COLO668 (cell line): Measurements from ENCODE around the gene IMMP2L.
"Not testable (repeated sequence)": the region's sequence is repeated elsewhere in the genome, so short reads cannot be mapped to it uniquely, and the experiment has no call there.

Source experiments
- DNase-seq: peaks from one replicate; lab custom pipeline; 2025; ENCODE audit not compliant: unreplicated experiment; lab: John Stamatoyannopoulos, UW

Gene IMMP2L

GRCh38 chr7:111510584-111511378, 51.5 kb downstream of the IMMP2L start:
- DNase-seq = no peak

DNA sequence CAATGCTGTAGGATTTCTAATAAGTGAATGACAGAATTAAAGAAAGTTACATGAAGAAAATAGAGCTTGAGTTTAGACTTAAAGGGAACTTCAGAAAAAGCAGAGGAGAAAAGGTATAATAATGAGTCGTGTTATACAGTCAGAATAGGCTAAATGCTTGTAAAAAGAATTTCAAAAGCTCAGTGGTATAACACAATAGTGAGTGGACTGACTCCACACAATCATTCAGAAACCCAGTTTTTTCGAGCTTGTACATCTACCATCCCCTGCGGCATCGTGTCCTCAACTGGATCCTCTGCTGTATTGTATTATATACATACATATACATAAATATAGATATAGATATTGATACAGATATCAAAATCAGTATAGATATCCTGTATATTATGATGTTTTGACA, 52.2 kb downstream of the IMMP2L start:
- DNase-seq = no peak

DNA sequence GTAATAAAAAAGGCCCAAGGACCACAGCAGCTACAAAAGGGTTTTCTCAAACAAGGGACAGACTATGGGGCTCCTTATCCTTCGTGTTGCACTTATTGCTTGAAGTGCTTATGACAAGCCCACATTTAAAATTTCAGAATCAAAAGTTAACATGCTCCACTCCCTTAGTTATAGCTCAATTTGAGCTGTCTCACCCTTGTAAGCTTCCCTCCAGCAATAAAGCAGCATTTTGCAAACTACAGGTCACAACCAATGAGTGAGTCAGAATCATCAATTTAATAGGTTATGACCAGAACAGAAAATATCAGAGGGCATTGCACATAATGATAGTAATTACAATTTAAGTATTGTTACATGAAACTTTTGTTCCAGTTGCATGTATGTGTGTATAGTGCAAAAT, 53.0 kb downstream of the IMMP2L start:
- no peak for DNase-seq

DNA sequence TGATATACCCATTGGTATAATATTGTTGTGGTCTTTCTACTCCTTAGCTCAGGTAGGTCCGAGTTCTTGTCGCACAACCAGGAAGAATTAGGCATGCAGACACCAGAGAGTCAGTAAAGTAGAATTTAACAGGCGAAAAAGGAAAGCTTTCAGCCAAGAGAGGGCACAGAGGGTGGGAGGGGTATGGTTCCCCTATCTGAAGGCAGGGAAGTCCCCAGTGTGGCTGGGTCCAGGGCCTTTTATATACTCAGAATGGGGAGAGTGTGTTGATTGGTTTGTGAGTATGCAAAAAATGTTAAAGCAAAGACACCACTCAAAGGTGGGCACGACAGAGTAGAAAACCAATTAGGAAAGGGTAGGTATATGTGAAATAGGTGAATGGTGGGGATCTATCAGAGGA, 53.9 kb downstream of the IMMP2L start:
- no peak for DNase-seq

- not testable (repeated sequence) for DNase-seq
Measured at GRCh38 chr7:111505422-111505821, 56.9 kb downstream of the IMMP2L start.

GRCh38 chr7:111501799-111502198, 60.5 kb downstream of the IMMP2L start:
- DNase-seq = not testable (repeated sequence)

- DNase-seq = no peak
Measured at GRCh38 chr7:111499027-111499426, 63.3 kb downstream of the IMMP2L start.

- DNase-seq = no peak
Measured at GRCh38 chr7:111498391-111499007, 63.8 kb downstream of the IMMP2L start.

DNA sequence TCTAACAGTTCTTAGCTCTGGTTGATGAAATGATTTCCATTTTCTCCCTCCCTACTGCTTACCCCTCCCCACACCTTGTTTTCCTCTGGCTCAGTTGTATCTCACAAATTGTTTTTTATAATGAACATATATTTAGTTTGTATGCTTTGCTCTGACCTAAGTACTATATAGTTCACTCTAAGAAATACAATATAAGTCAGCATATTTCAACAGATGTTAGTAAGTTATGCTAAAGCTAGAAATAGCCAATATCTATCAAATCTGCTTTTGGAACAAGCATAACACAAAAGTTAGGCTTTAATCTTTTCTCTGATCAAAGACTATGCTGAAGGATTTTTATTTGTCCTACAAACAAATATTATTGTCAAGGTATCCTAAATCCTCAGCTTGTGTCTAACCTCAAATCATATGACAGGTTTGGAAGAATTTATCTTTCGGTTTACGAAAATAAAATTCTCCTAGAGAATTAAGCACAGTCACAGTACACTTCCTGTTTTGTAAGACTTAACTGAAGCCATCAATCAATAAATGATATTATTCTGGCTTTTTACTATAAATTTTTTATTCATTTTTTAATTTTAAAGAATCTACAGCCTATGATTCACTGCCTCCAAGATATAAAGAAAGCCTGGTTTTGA, 67.0 kb downstream of the IMMP2L start:
- no peak for DNase-seq

GRCh38 chr7:111492234-111492633, 70.1 kb downstream of the IMMP2L start:
- no peak for DNase-seq

DNA sequence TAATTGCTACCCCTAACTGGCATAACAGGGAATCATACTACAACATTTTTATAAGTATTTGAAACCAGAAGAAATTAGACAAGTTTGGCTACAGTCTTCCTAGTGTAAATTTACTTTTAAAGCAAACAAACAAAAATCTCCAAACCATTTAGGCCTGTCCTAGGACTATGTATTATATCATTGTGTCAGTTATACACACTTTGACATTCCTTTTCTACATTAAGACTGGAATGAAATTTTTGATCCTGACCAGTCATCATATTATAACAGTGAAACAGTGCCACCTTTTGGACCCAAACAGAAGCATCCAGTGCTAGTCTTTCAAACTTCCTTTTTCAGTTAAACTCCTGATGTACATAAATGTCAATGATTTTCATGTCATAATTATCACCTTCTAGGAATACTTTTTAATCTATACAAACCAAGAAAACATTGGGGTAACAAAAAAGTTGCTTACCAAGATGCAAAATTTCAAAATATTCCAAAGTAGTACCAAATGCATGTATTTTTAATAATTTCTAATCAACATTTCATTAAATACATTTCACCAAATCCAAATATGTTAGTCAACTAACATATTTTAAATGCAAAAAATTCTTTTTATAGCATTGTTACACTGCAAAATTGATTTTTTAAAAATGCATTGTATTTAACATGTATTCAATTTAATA, 75.7 kb downstream of the IMMP2L start:
- DNase-seq = peak; percentile 5

DNA sequence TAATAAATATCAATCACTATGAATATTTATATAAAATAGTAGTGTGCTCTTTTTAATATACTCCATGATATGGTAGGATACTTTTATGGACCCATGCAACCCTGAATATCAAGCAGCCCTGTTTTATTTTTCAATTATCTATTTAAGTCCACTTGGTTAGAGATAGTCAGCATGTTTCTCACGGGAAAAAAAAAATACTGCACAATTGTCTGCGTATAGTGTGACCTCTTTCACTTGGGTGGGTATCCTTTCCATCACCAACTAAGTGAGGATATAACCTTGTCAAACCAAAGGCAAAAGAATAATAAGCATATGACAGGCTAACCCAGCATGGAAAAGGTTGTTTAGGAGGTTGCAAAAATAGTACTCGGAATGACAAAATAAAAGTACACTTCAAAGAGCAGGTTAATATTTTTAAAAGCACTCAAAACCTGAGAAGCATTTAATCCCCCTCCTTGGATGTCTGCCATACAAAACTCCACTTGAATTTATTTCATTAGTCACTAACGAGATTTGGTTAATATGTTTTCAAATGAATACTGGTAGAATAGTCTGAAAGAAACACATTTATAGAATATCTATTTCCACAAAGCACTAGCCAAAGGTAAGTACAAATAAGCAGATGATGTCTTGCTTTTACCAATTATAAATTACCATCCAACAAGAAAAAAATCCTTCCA, 76.5 kb downstream of the IMMP2L start:
- no peak for DNase-seq

DNA sequence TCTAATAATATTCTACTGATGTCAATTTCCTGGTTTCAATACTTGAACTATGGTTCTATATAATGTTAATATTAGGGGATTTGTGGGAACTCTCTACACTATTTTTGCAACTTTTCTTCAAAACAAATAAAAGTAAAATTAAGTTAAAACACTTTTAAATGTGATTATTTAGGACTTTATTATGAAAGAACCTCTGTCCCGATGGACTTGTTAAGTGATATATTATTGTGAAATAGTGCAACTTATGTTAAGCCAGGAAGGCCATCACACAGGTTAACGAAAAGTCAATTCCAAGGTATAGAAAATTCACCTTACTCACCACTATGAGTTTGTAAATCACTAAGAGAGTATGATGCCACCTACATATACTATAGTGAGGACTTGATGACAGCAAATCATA, 79.2 kb downstream of the IMMP2L start:
- DNase-seq = no peak

DNA sequence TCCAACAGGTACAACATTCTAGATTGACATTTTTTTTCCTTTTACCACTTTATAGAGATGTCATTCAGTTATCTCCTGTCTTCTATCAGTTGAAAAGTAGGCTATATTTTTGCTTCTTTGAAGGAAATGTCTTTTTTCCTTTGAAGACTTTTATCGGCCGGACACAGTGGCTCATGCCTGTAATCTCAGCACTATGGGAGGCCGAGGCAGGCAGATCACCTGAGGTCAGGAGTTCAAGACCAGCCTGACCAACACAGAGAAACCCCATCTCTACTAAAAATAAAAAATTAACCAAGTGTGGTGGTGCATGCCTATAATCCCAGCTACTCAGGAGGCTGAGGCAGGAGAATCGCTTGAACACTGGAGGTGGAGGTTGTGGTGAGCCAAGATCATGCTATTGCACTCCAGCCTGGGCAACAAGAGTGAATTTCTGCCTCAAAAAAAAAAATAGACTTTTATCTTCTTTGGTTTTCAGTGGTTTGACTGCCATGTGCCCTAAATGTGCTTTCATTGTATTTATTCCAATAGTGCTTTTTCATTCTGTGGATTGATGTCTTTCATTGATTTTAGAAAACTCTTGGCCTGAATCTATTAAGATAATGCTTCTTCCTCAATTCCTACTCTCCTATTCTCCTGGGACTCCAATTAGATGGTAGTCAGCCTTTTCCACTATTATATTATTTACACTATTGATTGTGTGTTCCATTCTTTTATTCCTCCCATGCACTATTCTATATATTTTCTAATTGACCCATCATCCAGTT, 84.6 kb downstream of the IMMP2L start:
- no peak for DNase-seq

- no peak for DNase-seq
Measured at GRCh38 chr7:111476586-111477293, 85.6 kb downstream of the IMMP2L start.

GRCh38 chr7:111475959-111476358, 86.3 kb downstream of the IMMP2L start:
- DNase-seq = no peak

- no peak for DNase-seq
Measured at GRCh38 chr7:111475419-111475748, 86.9 kb downstream of the IMMP2L start.

DNA sequence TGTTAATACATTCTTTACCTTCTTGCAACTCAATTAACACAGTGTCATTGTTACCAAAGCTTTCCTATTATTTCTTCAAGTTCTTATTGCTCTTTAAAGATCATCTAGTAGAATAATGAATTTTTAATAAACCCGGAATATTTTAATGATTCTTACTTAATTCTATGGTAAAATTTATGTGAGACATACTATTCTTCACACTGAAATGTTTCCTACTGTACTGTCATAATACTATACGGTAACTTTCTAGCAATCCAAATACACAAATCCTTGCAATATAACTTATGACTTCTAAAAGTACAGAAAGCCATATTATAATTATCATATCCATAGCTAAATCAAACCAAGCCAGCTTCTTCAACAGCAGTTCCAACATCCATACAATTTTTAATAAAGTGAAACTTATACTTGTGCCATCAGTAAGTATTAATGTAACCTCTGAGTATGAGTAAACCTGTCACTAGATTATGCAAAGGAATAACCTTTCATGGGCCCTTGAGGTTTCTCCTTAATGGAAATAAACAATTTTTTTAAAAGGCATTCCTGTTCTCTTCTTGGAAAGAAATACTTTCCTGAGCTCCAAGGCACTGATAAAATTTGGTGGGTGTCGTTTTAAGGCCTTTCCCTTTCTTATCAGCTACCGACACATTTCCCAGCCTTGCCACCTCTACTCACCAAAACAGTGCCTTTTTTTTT, 87.4 kb downstream of the IMMP2L start:
- DNase-seq = no peak

DNA sequence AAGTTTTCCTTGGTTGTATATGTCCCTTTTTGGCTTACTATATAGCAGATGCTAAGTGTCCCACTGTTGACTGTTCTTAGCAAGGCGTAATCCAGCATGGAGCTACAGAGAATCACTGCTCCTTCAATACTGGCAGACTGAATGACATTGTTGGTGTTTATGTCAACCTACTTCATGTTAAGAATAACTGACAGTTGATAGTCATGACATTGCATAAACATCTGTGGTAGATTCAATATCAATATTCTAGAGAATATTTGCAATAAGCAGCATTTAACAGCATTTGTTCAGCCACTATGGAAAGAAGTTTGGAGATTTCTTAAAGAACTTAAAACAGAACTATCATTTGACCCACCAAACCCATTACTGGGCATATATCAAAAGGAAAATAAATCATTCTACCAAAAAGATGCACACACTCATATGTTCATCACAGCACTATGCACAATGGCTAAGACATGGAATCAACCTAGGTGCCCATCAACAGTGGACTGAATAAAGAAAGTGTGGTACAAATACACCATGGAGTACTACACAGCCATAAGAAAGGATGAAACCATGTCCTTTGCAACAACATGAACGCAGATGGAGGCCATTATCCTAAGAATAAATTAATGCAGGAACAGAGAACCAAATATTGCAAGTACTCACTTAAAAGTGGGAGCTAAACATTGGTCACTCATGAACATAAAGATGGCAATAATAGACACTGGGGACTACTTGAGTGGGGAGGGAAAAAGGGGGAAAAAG, 88.7 kb downstream of the IMMP2L start:
- no peak for DNase-seq
